NT2/D1 (cell line): ENCODE results near the gene KRT82.

Experiments
- SUZ12 ChIP-seq: IDR thresholded peaks from 2 replicates; pipeline ENCODE4 v1.6.1; 2011; ENCODE audit not compliant: insufficient read length, insufficient read depth; ENCODE audit errors: extremely low read depth
- YY1 ChIP-seq: IDR thresholded peaks from 2 replicates; pipeline ENCODE4 v1.6.1; 2011; ENCODE audit not compliant: insufficient read length, insufficient read depth
- ZNF274 ChIP-seq: IDR thresholded peaks from 2 replicates; pipeline ENCODE4 v1.6.1; 2011; ENCODE audit warnings: mild to moderate bottlenecking, low read depth, low read length

DNA sequence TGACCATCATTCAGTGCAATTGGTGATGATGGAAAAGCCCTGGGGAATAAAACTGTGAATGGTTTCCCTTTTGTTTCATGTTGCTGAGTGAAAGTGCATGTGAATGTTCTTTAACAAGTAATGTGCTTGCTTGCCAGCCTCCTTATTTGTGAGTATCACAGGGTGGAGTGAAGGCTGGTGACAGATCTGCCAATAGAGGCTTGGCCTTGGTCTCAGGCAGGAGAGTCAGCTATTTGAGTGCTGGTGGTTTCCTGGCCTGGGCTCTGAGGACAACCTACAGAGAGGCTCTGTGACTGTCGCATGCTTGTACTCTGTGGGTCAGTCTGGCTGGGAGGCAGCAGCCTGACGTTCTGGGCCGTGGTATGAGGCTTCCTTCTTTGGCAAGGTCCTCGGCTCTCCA, 59.5 kb downstream of the KRT82 start:
- no peak for TF ChIP-seq YY1
- no peak for TF ChIP-seq SUZ12
- no peak for TF ChIP-seq ZNF274
